Heart left ventricle (tissue), 16 donors: ENCODE data around the gene STXBP6. TPM values are rescaled to one million over a fixed set of nuclear protein-coding genes. Genes with fewer than 3 reads are reported as not detected.
A peak's percentile ranks its signal among the peaks of the same experiment; 100 is the strongest.

Experiments
- ATAC-seq, 4 donors: fragments of 200-7000 bp; cut with Tn5 transposase; one replicate each; pipeline ENCODE4 v1.9.1; 2020 to 2022; ENCODE audit warnings: moderate library complexity in 4 of 4, mild to moderate bottlenecking in 3 of 4, moderate number of reproducible peaks in 1 of 4
- DNase-seq, 5 donors: peaks; one replicate each; pipeline ENCODE4 v3.0.0-alpha.2; 2020
- H3K27ac ChIP-seq, 12 donors: fragments of 200-600 bp; sonication (generic) in 4 of 12; one replicate each; pipeline versions ENCODE4 v1.5.0 to v1.8.0; 2016 to 2022; ENCODE audit warnings: mild to moderate bottlenecking in 2 of 12
- H3K27me3 ChIP-seq, 9 donors: fragments of 200-600 bp; sonication (generic) in 2 of 9; one replicate each; pipeline versions ENCODE4 v1.5.1 to v1.8.0; 2016 to 2022; ENCODE audit warnings: mild to moderate bottlenecking in 3 of 9
- H3K36me3 ChIP-seq, 9 donors: fragments of 200-600 bp; sonication (generic) in 2 of 9; one replicate each; pipeline versions ENCODE4 v1.5.0 to v1.8.0; 2018 to 2022; ENCODE audit warnings: mild to moderate bottlenecking in 2 of 9
- H3K4me1 ChIP-seq, 12 donors: fragments of 200-600 bp; sonication (generic) in 4 of 12; one replicate each; pipeline versions ENCODE4 v1.5.0 to v1.8.0; 2016 to 2022; ENCODE audit warnings: mild to moderate bottlenecking in 3 of 12
- H3K4me3 ChIP-seq, 12 donors: fragments of 200-600 bp; sonication (generic) in 4 of 12; one replicate each; pipeline versions ENCODE4 v1.5.0 to v1.8.0; 2017 to 2022; ENCODE audit warnings: mild to moderate bottlenecking in 9 of 12, moderate library complexity in 4 of 12
- H3K9me3 ChIP-seq, 12 donors: fragments of 200-600 bp; sonication (generic) in 4 of 12; one replicate each; pipeline versions ENCODE4 v1.5.0 to v1.8.0; 2016 to 2022; ENCODE audit warnings: mild to moderate bottlenecking in 1 of 12
- CTCF ChIP-seq, 12 donors: fragments of 200-600 bp; sonication (generic) in 4 of 12; IDR thresholded peaks; one replicate each; pipeline versions ENCODE4 v1.5.0 to v1.8.0; 2018 to 2022; ENCODE audit warnings: antibody characterized with exemption in 12 of 12, mild to moderate bottlenecking in 5 of 12
- POLR2A ChIP-seq, 2 donors: fragments of 450-650 bp; IDR thresholded peaks; one replicate each; pipeline ENCODE4 v1.6.1; 2017; ENCODE audit warnings: antibody characterized with exemption in 2 of 2, mild to moderate bottlenecking in 2 of 2, moderate library complexity in 2 of 2
- WGBS, 4 donors: extraction: QIAGEN DNeasy Blood & Tissue Kit in 2 of 4; methylation state at CpG; one replicate each; pipeline versions ENCODE4 v1.1.5 to v1.1.7; 2013 to 2018; 5-methylcytosine and 5-hydroxymethylcytosine counted together
- intact Hi-C, 10 donors: fragments of 100-400 bp; cut with DNase I; formaldehyde crosslinking; loops; one replicate each; pipeline versions ENCODE4 v1.11.1 to v1.14.2; 2022
- polyA plus RNA-seq, 2 donors: library from polyadenylated mRNA; stranded (reverse); fragments of 200-250 nt; gene quantifications; one replicate each; pipeline ENCODE4 v1.2.3, GENCODE V29; 2013
- total RNA-seq, 9 donors: library from RNA; depleted of rRNA in 2 of 9; stranded (reverse); fragments of >200 nt in 2 of 9; fragmentation: NEBNext Ultra II Directional in 3 of 9; extraction: Animal tissue kit (Norgen Biotek cat#: 25700) in 3 of 9; gene quantifications; one replicate each; pipeline versions ENCODE4 v1.1.0 to v1.2.4, GENCODE V29; 2016 to 2023
- donor health status: ischemic (EF 13 %, LVEDD 7.1; RV severe dilation, severe dysfunction).
- donor health status: healthy with polysubstance abuse.
- donor health status: DM: no; HTN: yes; CAD: no.
- donor health status: DM: no; HTN: no; CAD: no.
- donor health status: ischemic (EF 25% LVEDD 6.9; RV normal size, moderate dysfunction).
- donor health status: ischemic (EF 25% LVEDD 5.7; RV mildly dilated, moderate dysfunction).
- donor health status: healthy.
- donor health status: DM: yes; HTN: yes; CAD: no.
- donor health status: ischemic (EF 35%, LVEDD 5.7; RV mildly dilated, moderate dysfunction).
- donor health status: nonischemic (EF 11% LVEDD 7.7; RV severe dilation, severe dysfunction).
- donor health status: DM: yes; HTN: yes; CAD: no.
- donor health status: PGD.
- donor health status: ischemic (EF 29% LVEDD 5.4; RV normal size, mild dysfunction).
- donor health status: nonischemic (EF 23%, LVEDD 6.1; RV moderate dilation, normal function).

STXBP6 gene
- total and polyA plus RNA-seq, 11 donors: 12.5 to 57.3 (median 23.7) TPM

GRCh38 chr14:24921903-24922302 lies 128.0 kb downstream of the STXBP6 start:
- H3K4me1 ChIP-seq: peaks cover 0 to 65% (median 10%) of the 10 kb centered on the region in 12 donors
- 28 to 64% (median 57%) methylated on average over 1 of the region's 1 CpG for WGBS, 4 donors
- ATAC-seq: peak in 2 of 4 donors; percentile 38 to 47

DNA sequence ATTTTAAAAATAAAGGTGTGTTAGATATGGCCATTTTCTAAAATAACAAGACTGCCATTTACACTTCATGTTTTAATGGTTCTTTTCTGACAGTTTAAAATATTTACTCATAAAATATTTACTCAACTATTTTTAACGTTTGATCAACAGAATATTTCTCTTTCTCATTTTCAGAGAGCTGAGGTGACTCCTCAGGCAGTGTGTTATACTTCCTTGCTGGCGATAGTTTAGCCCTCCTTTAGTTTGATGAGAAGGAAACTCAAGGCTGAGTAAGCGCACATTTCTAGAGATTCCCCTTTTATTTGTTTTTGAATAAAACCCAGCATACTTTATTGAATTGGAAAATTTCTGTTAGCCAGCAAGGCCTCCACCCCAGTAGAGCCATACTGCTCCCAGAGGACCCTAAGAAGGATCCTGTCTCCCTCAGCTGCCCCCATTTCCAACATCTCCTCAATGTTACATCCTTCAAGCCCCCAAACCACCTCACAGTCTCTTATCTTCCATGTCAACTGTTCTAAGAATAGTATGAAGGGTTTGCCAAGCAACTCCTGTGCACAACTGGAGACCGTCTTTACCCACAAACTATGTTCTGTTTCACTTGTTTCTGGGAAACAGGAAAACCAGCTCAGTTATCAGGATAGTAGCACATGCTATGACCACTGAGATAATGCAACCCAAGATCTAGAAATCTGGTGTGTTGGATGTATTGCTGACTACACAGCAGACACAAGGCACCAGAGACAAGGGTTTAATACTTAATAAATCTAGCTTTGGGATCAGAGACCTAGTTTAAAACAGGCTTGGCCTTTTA lies 129.5 kb downstream of the STXBP6 start:
- H3K27ac ChIP-seq: peak overlapping the region in 6 of 12 donors; percentile 0 to 37 (median 8)

More at GRCh38 chr14:24921903-24922302, 128.0 kb downstream of the STXBP6 start:
- peak overlapping the region in 3 of 12 donors; percentile 20 to 34 (median 21) for H3K27ac ChIP-seq
- no peak for DNase-seq
- H3K9me3 ChIP-seq: no peaks in the 10 kb centered on the region
- intact Hi-C loops: loop anchor here in 2 of 10 donors (2.0 to 10.0 kb wide), 2 partner anchors 53 to 123 kb away; no protein-coding TSS in a partner anchor
- TF ChIP-seq POLR2A (IDR thresholded peaks at IDR 0.05) (no peak), CTCF (IDR thresholded peaks at IDR 0.05) (no peak)
- no peaks in the 10 kb centered on the region for H3K36me3 ChIP-seq
- no peaks in the 10 kb centered on the region for H3K27me3 ChIP-seq
- no peak overlapping the region for H3K4me3 ChIP-seq

DNA sequence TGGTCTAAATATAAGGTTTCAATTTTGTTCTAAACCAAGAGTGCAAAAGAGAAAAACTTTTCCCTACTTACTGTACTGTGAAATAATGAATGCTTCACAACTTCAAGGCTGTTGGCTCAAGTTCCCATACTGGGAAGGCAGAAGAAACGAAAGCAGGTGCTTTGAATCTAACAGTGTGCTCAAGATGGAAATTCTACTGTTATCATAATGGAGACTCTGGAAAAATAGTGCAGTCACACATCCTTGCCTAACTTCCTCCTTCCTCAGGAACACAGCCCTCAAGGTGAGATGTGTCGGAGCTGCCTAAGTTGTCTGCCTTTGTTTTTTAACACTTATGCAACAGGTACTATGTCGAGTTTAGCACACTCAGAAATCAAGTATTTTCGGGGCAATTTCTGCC lies 131.1 kb downstream of the STXBP6 start:
- no peaks in the 10 kb centered on the region for H3K27me3 ChIP-seq
- H3K9me3 ChIP-seq: no peaks in the 10 kb centered on the region
- DNase-seq: no peak
- peaks cover 0 to 60% (median 10%) of the 10 kb centered on the region in 12 donors for H3K4me1 ChIP-seq
- WGBS, 4 donors: 25 to 34% (median 30%) methylated on average over 4 of the region's 4 CpGs
- ATAC-seq: peak in 2 of 4 donors; percentile 11 to 17
- H3K27ac ChIP-seq: peak overlapping the region in 4 of 12 donors; percentile 13 to 40 (median 24)
- no peak for TF ChIP-seq CTCF (IDR thresholded peaks at IDR 0.05)
- TF ChIP-seq POLR2A (IDR thresholded peaks at IDR 0.05): no peak
- no peak overlapping the region for H3K4me3 ChIP-seq
- no peaks in the 10 kb centered on the region for H3K36me3 ChIP-seq
- intact Hi-C loops: loop anchor here in 1 of 10 donors (10.0 kb wide), 1 partner anchor 104 kb away; no protein-coding TSS in a partner anchor

More for the DNA sequence above, 129.5 kb downstream of the STXBP6 start:
- 68 to 82% (median 74%) methylated on average over 4 of the region's 4 CpGs for WGBS, 4 donors
- DNase-seq (no peak), ATAC-seq (peak in 3 of 4 donors; percentile 18 to 57 (median 52))
- Histone ChIP-seq H3K4me3 (no peak overlapping the region), H3K36me3 (no peaks in the 10 kb centered on the region), H3K4me1 (peaks cover 0 to 59% (median 8%) of the 10 kb centered on the region in 12 donors), H3K27me3 (no peaks in the 10 kb centered on the region), H3K9me3 (no peaks in the 10 kb centered on the region)
- intact Hi-C loops: loop anchor here in 1 of 10 donors (10.0 kb wide), 1 partner anchor 124 kb away; no protein-coding TSS in a partner anchor
- TF ChIP-seq CTCF (IDR thresholded peaks at IDR 0.05) (no peak), POLR2A (IDR thresholded peaks at IDR 0.05) (no peak)

DNA sequence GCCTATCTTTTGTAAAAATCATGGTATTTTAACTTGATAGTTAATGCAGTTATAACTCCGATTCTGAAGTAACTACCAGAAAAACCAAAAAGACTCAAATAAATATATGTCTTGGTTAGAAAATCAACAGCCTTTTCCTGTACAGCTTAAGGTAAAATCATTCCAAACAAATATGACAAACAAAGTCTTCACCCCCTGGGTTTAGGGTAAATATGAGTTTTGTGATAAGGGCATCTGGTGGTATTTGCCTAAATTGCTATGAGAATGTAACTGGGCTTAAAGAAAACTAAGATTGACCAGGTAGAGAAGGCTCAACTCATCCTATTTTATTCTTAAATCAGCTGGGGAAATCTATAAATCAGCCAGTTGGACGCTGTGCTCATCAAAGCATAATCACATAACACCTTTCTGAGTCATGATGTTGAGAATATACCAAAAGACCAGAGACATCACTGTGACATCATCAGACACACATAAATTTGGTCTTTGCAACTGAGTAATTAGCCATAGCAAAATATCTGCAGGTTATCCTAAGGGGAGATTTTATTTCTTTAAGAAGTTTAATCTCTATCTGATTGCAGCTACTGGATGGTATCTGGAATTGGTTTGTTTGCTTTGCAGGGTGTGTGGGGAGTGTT lies 133.9 kb downstream of the STXBP6 start:
- Histone ChIP-seq H3K27ac (no peak overlapping the region), H3K9me3 (no peaks in the 10 kb centered on the region), H3K4me3 (no peak overlapping the region), H3K27me3 (no peaks in the 10 kb centered on the region), H3K36me3 (no peaks in the 10 kb centered on the region), H3K4me1 (peaks cover 0 to 73% (median 19%) of the 10 kb centered on the region in 12 donors)
- 91 to 97% (median 94%) methylated on average over 2 of the region's 2 CpGs for WGBS, 4 donors
- DNase-seq (no peak), ATAC-seq (no peak)
- intact Hi-C loops: loop anchor here in 1 of 10 donors (10.0 kb wide), 1 partner anchor 101 kb away; no protein-coding TSS in a partner anchor
- no peak for TF ChIP-seq POLR2A (IDR thresholded peaks at IDR 0.05)
- TF ChIP-seq CTCF (IDR thresholded peaks at IDR 0.05): no peak
